Trophoblast cell (in vitro differentiated cells and primary cell): ENCODE results near the gene MRPS12.
A peak's percentile ranks its signal among the peaks of the same experiment; 100 is the strongest.

Source experiments
- DNase-seq, 2 donors: peaks; one replicate each; pipeline ENCODE4 v3.0.0-alpha.2; 2016
- H2AFZ ChIP-seq: 2 replicates; pipeline ENCODE4 v1.6.1; 2013; ENCODE audit warnings: low read length, moderate library complexity, mild to moderate bottlenecking; ENCODE audit not compliant: insufficient read depth, poor library complexity
- H2AK5ac ChIP-seq: 2 replicates; pipeline ENCODE4 v1.6.1; 2013; ENCODE audit warnings: mild to moderate bottlenecking, low read length
- H2BK120ac ChIP-seq: 2 replicates; pipeline ENCODE4 v1.6.1; 2013; ENCODE audit warnings: low read length, mild to moderate bottlenecking, moderate library complexity; ENCODE audit not compliant: insufficient read depth, poor library complexity
- H2BK12ac ChIP-seq: 2 replicates; pipeline ENCODE4 v1.6.1; 2013; ENCODE audit warnings: mild to moderate bottlenecking, low read length, moderate library complexity
- H2BK5ac ChIP-seq: 2 replicates; pipeline ENCODE4 v1.6.1; 2013; ENCODE audit warnings: low read length, low read depth, moderate library complexity, mild to moderate bottlenecking; ENCODE audit not compliant: poor library complexity
- H3K14ac ChIP-seq: 2 replicates; pipeline ENCODE4 v1.6.1; 2013; ENCODE audit warnings: mild to moderate bottlenecking, low read length
- H3K18ac ChIP-seq: 2 replicates; pipeline ENCODE4 v1.6.1; 2013; ENCODE audit warnings: mild to moderate bottlenecking, low read length
- H3K23ac ChIP-seq: 2 replicates; pipeline ENCODE4 v1.6.1; 2013; ENCODE audit warnings: low read length
- H3K27ac ChIP-seq: 2 replicates; pipeline ENCODE4 v1.5.1; 2013; ENCODE audit warnings: low read depth, mild to moderate bottlenecking, inconsistent platforms, low read length, moderate library complexity
- H3K27me3 ChIP-seq: 2 replicates; pipeline ENCODE4 v1.6.1; 2013; ENCODE audit warnings: inconsistent platforms, mild to moderate bottlenecking, low read length, moderate library complexity; ENCODE audit not compliant: insufficient read depth
- H3K36me3 ChIP-seq, 2 experiments: 1 replicate in 1 of 2; 2 replicates in 1 of 2; pipeline ENCODE4 v1.6.1; 2013; ENCODE audit warnings: low read length in 2 of 2, mild to moderate bottlenecking in 2 of 2, moderate library complexity in 1 of 2; ENCODE audit not compliant: insufficient read depth in 2 of 2, control insufficient read depth in 1 of 2
- H3K4ac ChIP-seq: 2 replicates; pipeline ENCODE4 v1.6.1; 2013; ENCODE audit warnings: low read depth, mild to moderate bottlenecking, low read length, moderate library complexity
- H3K4me1 ChIP-seq, 2 experiments: 1 replicate in 1 of 2; 2 replicates in 1 of 2; pipeline ENCODE4 v1.6.1; 2013; ENCODE audit warnings: low read length in 2 of 2, mild to moderate bottlenecking in 2 of 2, moderate library complexity in 1 of 2; ENCODE audit not compliant: insufficient read depth in 2 of 2, control insufficient read depth in 1 of 2
- H3K4me2 ChIP-seq: 2 replicates; pipeline ENCODE4 v1.6.1; 2013; ENCODE audit warnings: inconsistent platforms, mild to moderate bottlenecking, low read length, moderate library complexity
- H3K4me3 ChIP-seq: 2 replicates; pipeline ENCODE4 v1.5.1; 2013; ENCODE audit warnings: mild to moderate bottlenecking, low read depth, low read length, inconsistent platforms
- H3K79me1 ChIP-seq: one replicate; pipeline ENCODE4 v1.6.1; 2013; ENCODE audit warnings: low read length
- H3K79me2 ChIP-seq: 2 replicates; pipeline ENCODE4 v1.6.1; 2013; ENCODE audit warnings: low read length, mild to moderate bottlenecking; ENCODE audit not compliant: control insufficient read depth, insufficient read depth, poor library complexity
- H3K9ac ChIP-seq: 2 replicates; pipeline ENCODE4 v1.6.1; 2013; ENCODE audit warnings: mild to moderate bottlenecking, low read length
- H3K9me3 ChIP-seq: 2 replicates; pipeline ENCODE4 v1.6.1; 2013; ENCODE audit warnings: low read depth, mild to moderate bottlenecking, control low read depth, inconsistent platforms, low read length; ENCODE audit not compliant: insufficient read depth
- H4K12ac ChIP-seq: 2 replicates; pipeline ENCODE4 v1.6.1; 2013; ENCODE audit warnings: low read depth, mild to moderate bottlenecking, low read length, moderate library complexity
- H4K8ac ChIP-seq: 2 replicates; pipeline ENCODE4 v1.6.1; 2013; ENCODE audit warnings: low read depth, mild to moderate bottlenecking, low read length, moderate library complexity
- H4K91ac ChIP-seq: one replicate; pipeline ENCODE4 v1.6.1; 2013; ENCODE audit warnings: low read depth, mild to moderate bottlenecking, low read length, moderate library complexity
- WGBS: extraction: QIAGEN DNeasy Blood & Tissue Kit; methylation state at CpG from one replicate; pipeline ENCODE4 v1.1.7; 2013; ENCODE audit warnings: missing lambda C conversion rate; ENCODE audit not compliant: insufficient read length, insufficient coverage; ENCODE audit errors: extremely low coverage; 5-methylcytosine and 5-hydroxymethylcytosine counted together

Gene MRPS12

DNA sequence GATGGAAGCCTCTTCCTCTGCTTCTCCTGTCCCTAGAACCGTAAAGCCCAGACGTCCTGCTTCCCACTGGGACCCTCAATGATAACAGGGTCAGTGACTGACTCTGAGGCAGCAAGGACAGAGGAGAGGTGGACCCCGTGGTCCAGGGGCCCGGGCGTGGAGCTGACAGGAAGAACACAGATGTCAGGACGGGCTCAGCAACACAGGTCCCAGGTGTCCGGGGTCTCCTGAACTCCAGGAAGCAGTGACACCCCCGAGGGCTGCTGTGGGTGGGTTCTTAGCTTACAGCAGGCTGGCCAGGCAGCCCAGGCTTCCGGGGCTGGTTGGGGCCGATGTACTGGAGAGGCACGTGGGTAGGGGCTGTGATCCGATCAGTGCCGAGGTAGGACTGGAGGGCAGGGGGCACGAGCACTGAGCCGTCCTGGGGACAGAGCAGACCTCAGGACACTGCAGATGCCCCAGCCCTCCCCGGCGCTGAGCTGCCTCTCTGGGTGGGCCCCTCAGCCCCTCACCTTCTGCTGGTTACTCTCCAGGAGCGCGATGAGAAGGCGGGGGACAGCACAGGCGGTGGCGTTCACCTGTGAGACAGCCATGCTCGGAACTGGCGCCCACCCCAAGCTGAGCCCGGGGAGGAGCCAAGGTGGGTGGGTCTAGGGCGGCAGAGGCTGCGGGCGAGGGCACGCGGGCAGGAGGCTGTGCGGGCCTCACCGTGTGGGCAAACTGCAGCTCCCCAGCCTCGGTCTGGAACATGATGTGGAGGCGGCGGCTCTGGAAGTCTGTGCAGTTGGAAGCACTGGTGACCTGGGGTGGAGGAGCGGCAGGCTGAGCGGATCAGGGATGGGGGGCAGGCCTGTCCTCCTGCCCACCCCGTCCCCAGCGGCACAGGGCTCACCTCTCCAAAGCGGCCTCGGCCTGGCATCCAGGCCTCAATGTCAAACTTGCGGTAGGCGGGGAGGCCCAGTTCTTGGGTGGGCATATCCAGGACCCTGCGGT is 15.1 kb upstream of the MRPS12 start:
- no peak overlapping the region for H2BK5ac ChIP-seq
- no peak overlapping the region for H3K14ac ChIP-seq
- DNase-seq: no peak
- H3K18ac ChIP-seq: no peak overlapping the region
- H3K79me1 ChIP-seq: no peaks in the 10 kb centered on the region
- no peak overlapping the region for H3K9ac ChIP-seq
- no peak overlapping the region for H2AK5ac ChIP-seq
- no peak overlapping the region for H3K4ac ChIP-seq
- H3K9me3 ChIP-seq: no peaks in the 10 kb centered on the region
- H3K27me3 ChIP-seq: no peaks in the 10 kb centered on the region
- H4K8ac ChIP-seq: no peak overlapping the region
- no peak overlapping the region for H3K4me3 ChIP-seq
- no peak overlapping the region for H2BK120ac ChIP-seq
- H3K4me1 ChIP-seq: no peaks in the 10 kb centered on the region
- no peak overlapping the region for H4K12ac ChIP-seq
- H3K36me3 ChIP-seq: peaks cover 0 to 13% of the 10 kb centered on the region in 2 experiments
- no peak overlapping the region for H3K4me2 ChIP-seq
- no peaks in the 10 kb centered on the region for H3K79me2 ChIP-seq
- no peak overlapping the region for H3K27ac ChIP-seq
- no peak overlapping the region for H2BK12ac ChIP-seq
- no CpG with 5 or more reads among the region's 44 CpGs for WGBS
- no peak overlapping the region for H3K23ac ChIP-seq
- no peak overlapping the region for H2AFZ ChIP-seq
- H4K91ac ChIP-seq: no peak overlapping the region

DNA sequence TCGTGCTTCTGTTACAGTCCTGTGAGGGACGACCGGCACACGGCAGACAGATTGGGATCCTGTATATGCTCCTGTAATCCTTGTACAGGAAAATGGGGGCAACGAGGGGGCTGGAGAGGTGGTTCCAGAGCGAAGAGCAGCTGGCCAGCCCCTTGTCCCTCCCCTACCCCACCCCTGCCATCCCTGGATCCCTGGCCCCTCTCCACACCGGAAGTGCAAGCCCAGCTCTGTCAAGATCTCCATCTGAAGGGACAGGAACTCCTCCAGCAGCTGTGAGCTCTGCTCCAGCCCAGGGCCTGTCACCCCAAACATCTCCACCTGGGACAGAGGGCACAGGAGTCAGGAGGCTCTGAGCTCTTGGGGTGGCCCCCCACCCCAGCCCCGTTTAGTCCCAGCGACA is 13.2 kb upstream of the MRPS12 start:
- Histone ChIP-seq H3K9me3 (no peaks in the 10 kb centered on the region), H2AK5ac (no peak overlapping the region), H3K14ac (no peak overlapping the region), H3K4me2 (no peak overlapping the region), H3K4ac (no peak overlapping the region), H4K8ac (no peak overlapping the region), H3K79me1 (no peaks in the 10 kb centered on the region), H3K23ac (no peak overlapping the region), H3K9ac (no peak overlapping the region), H2BK120ac (no peak overlapping the region), H3K18ac (no peak overlapping the region), H2AFZ (no peak overlapping the region), H2BK5ac (no peak overlapping the region), H4K91ac (no peak overlapping the region), H3K27ac (no peak overlapping the region), H4K12ac (no peak overlapping the region), H3K4me1 (no peaks in the 10 kb centered on the region), H3K4me3 (no peak overlapping the region), H3K36me3 (peaks cover 5 to 24% of the 10 kb centered on the region in 2 experiments), H3K79me2 (no peaks in the 10 kb centered on the region), H2BK12ac (no peak overlapping the region), H3K27me3 (no peaks in the 10 kb centered on the region)
- DNase-seq: no peak
- no CpG with 5 or more reads among the region's 9 CpGs for WGBS

DNA sequence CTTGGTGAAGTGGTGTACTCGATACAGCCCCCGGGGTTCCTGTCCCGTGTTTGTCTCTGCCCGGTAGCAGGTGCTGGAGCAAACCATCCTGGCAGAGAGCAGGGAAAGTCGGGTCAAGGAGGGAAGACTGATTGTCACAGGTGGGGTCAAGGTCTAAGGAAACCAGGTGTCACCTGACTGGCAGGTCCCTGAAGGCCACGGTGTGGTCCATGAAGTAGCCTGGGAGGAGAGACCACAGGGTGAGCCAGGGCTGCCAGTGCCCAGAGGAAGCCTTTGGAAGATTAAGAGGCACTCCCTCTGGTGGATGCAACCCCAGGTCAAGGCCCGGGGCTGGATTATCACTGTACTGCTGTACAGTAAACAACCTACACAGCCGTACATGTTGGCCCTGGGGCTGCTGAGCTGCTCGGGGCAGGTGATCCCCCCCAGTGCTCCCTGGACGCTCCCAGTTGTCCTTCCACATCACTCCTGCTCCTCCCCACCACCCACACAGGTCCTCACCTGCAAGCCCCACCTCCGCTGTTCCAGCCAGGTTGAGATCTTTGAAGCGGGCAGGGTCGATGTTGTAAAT is 12.7 kb upstream of the MRPS12 start:
- WGBS: no CpG with 5 or more reads among the region's 13 CpGs
- Histone ChIP-seq H3K27ac (no peak overlapping the region), H3K9me3 (no peaks in the 10 kb centered on the region), H2AK5ac (no peak overlapping the region), H2AFZ (no peak overlapping the region), H3K79me2 (no peaks in the 10 kb centered on the region), H3K9ac (no peak overlapping the region), H3K18ac (no peak overlapping the region), H3K4me3 (no peak overlapping the region), H3K14ac (no peak overlapping the region), H3K4me1 (no peaks in the 10 kb centered on the region), H4K8ac (no peak overlapping the region), H2BK12ac (no peak overlapping the region), H3K36me3 (peaks cover 5 to 24% of the 10 kb centered on the region in 2 experiments), H2BK5ac (no peak overlapping the region), H4K12ac (no peak overlapping the region), H2BK120ac (no peak overlapping the region), H3K4ac (no peak overlapping the region), H4K91ac (no peak overlapping the region), H3K79me1 (no peaks in the 10 kb centered on the region), H3K4me2 (no peak overlapping the region), H3K23ac (no peak overlapping the region), H3K27me3 (no peaks in the 10 kb centered on the region)
- peak; percentile 28 to 34 for DNase-seq

DNA sequence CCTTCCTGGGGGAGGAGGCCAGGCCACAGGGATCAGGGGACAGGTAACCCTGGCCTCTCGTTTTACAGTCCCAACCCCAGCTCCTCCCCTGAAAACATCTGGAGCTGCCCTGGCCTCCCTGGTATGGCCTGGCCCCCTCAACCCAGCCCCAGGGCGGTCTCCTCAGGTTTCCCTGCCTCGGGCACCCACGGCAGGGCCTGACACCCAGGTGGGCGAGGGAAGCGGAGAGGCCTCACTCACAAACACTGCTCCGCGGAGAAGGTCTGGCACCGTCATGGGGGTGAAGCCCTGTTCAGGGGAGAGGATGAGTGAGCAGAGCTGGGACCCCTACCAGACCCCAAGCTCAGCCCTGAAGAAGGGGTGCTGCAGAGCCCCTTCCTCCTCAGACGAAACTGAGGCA is 12.2 kb upstream of the MRPS12 start:
- H4K12ac ChIP-seq: no peak overlapping the region
- no peak overlapping the region for H2BK5ac ChIP-seq
- no peak overlapping the region for H4K8ac ChIP-seq
- no peaks in the 10 kb centered on the region for H3K9me3 ChIP-seq
- H3K79me1 ChIP-seq: no peaks in the 10 kb centered on the region
- DNase-seq: no peak
- H3K4me2 ChIP-seq: no peak overlapping the region
- H3K9ac ChIP-seq: no peak overlapping the region
- H4K91ac ChIP-seq: no peak overlapping the region
- H3K36me3 ChIP-seq: peaks cover 5 to 24% of the 10 kb centered on the region in 2 experiments
- no peak overlapping the region for H3K23ac ChIP-seq
- no peak overlapping the region for H3K4ac ChIP-seq
- H2BK120ac ChIP-seq: no peak overlapping the region
- H2AK5ac ChIP-seq: no peak overlapping the region
- no peak overlapping the region for H3K4me3 ChIP-seq
- H3K18ac ChIP-seq: no peak overlapping the region
- H2AFZ ChIP-seq: no peak overlapping the region
- no peaks in the 10 kb centered on the region for H3K27me3 ChIP-seq
- H3K27ac ChIP-seq: no peak overlapping the region
- H3K14ac ChIP-seq: no peak overlapping the region
- WGBS: no CpG with 5 or more reads among the region's 10 CpGs
- no peaks in the 10 kb centered on the region for H3K4me1 ChIP-seq
- no peak overlapping the region for H2BK12ac ChIP-seq
- no peaks in the 10 kb centered on the region for H3K79me2 ChIP-seq
